HepG2 (cell line): Measurements from ENCODE around the gene ACP7. TPM values are rescaled to one million over a fixed set of nuclear protein-coding genes. Genes with fewer than 3 reads are reported as not detected.

ENCODE experiments used
- ATAC-seq: fragments of 200-7000 bp; cut with Tn5 transposase; 3 replicates; pipeline ENCODE4 v1.9.1; 2020; ENCODE audit warnings: mild to moderate bottlenecking, moderate library complexity
- BruUV-seq: library from RNA; stranded (reverse); fragments of 400-500 nt; replicated peaks from 2 replicates; lab custom pipeline; 2021; lab: Mats Ljungman, UMichigan
- CTCF ChIA-PET: fragments of 300-600 bp; formaldehyde crosslinking; extraction: SDS; loops from one replicate; lab custom pipeline; 2021; ENCODE audit warnings: low total read pairs, inconsistent platforms, low intra/inter-chr PET ratio; lab: Yijun Ruan, JAX
- POLR2A ChIA-PET: fragments of 350-600 bp; sonication (Branson Sonifier 250); formaldehyde crosslinking; loops from one replicate; lab custom pipeline; 2020; ENCODE audit warnings: antibody characterized with exemption, inconsistent platforms; lab: Yijun Ruan, JAX
- DNase-seq: peaks from one replicate; pipeline ENCODE4 v3.0.0-alpha.2; 2015; ENCODE audit warnings: low spot score
- FAIRE-seq: peaks from 3 replicates; lab custom pipeline; 2011; peaks lifted over from hg19 to GRCh38; lab: Jason Lieb, UNC
- H2AFZ ChIP-seq: one replicate; pipeline ENCODE4 v1.6.1; 2011; ENCODE audit warnings: low read length, inconsistent platforms
- H3K27ac ChIP-seq: fragments of 300-600 bp; 3 replicates; pipeline ENCODE4 v1.8.0; 2011; ENCODE audit warnings: mixed run types, mild to moderate bottlenecking, mixed read lengths, low read length, inconsistent platforms; ENCODE audit not compliant: insufficient read depth; ENCODE audit errors: extremely low read length
- H3K27me3 ChIP-seq, 2 experiments: fragments of 200-600 bp in 1 of 2; 2 replicates in 1 of 2; 3 replicates in 1 of 2; pipeline versions ENCODE4 v1.6.0 to v1.8.0; 2011; ENCODE audit warnings: low read length in 2 of 2, mild to moderate bottlenecking in 2 of 2, moderate library complexity in 2 of 2, inconsistent platforms in 1 of 2; ENCODE audit not compliant: insufficient read depth in 2 of 2, control insufficient read depth in 1 of 2
- H3K36me3 ChIP-seq, 2 experiments: fragments of 200-600 bp in 1 of 2; replicated peaks in 1 of 2; 2 replicates in 1 of 2; 3 replicates in 1 of 2; pipeline versions ENCODE4 v1.5.1 to v1.8.0; 2011; ENCODE audit warnings: low read length in 2 of 2, inconsistent platforms in 1 of 2; ENCODE audit not compliant: insufficient read depth in 2 of 2, control insufficient read depth in 1 of 2
- H3K4me1 ChIP-seq: 2 replicates; pipeline ENCODE4 v1.5.1; 2012; ENCODE audit warnings: low read length, inconsistent platforms; ENCODE audit not compliant: insufficient read depth
- H3K4me2 ChIP-seq: 2 replicates; pipeline ENCODE4 v1.6.0; 2011; ENCODE audit warnings: low read depth, low read length, inconsistent platforms
- H3K4me3 ChIP-seq, 3 experiments: fragments of 200-600 bp in 1 of 3; sonication (generic), shearing (Covaris generic) in 1 of 3; replicated peaks in 1 of 3; 2 replicates each; pipeline ENCODE4 v1.5.1; 2011 to 2016; ENCODE audit warnings: low read length in 3 of 3, inconsistent platforms in 2 of 3, low read depth in 2 of 3, mild to moderate bottlenecking in 2 of 3, control low read depth in 1 of 3, mixed read lengths in 1 of 3; ENCODE audit not compliant: insufficient read depth in 1 of 3
- H3K79me2 ChIP-seq: one replicate; pipeline ENCODE4 v1.6.1; 2011; ENCODE audit warnings: low read length, inconsistent platforms; ENCODE audit not compliant: insufficient read depth
- H3K9ac ChIP-seq: 2 replicates; pipeline ENCODE4 v1.6.0; 2011; ENCODE audit warnings: mild to moderate bottlenecking, low read depth, low read length, inconsistent platforms; ENCODE audit not compliant: insufficient read depth
- H3K9me3 ChIP-seq: 2 replicates; pipeline ENCODE4 v1.5.1; 2012; ENCODE audit warnings: mild to moderate bottlenecking, low read length
- H4K20me1 ChIP-seq: 2 replicates; pipeline ENCODE4 v1.6.0; 2011; ENCODE audit warnings: inconsistent platforms, mild to moderate bottlenecking, low read length, moderate library complexity; ENCODE audit not compliant: insufficient read depth
- BHLHE40 ChIP-seq: IDR thresholded peaks from 2 replicates; pipeline ENCODE4 v1.6.1; 2011; ENCODE audit warnings: low read length, improper control_type of control experiment
- CEBPG ChIP-seq: IDR thresholded peaks from 2 replicates; pipeline ENCODE4 v1.6.1; 2016
- CENPT ChIP-seq: sonication (generic); formaldehyde crosslinking; IDR thresholded peaks from 2 replicates; pipeline ENCODE4 v1.8.0; 2022; ENCODE audit warnings: low read depth, mild to moderate bottlenecking, moderate library complexity, missing genetic modification reagents
- ETS1 ChIP-seq: sonication (generic); formaldehyde crosslinking; IDR thresholded peaks from 2 replicates; pipeline ENCODE4 v1.4.0; 2020; ENCODE audit warnings: missing genetic modification reagents
- GFI1 ChIP-seq: sonication (generic); formaldehyde crosslinking; IDR thresholded peaks from 2 replicates; pipeline ENCODE4 v1.5.0; 2020; ENCODE audit warnings: missing genetic modification reagents, mild to moderate bottlenecking, borderline replicate concordance
- GPBP1L1 ChIP-seq: sonication (generic); formaldehyde crosslinking; IDR thresholded peaks from 2 replicates; pipeline ENCODE4 v1.5.0; 2020; ENCODE audit warnings: mild to moderate bottlenecking, missing genetic modification reagents
- MLX ChIP-seq: IDR thresholded peaks from 2 replicates; pipeline ENCODE4 v1.6.1; 2016
- PHF8 ChIP-seq: sonication (generic); formaldehyde crosslinking; IDR thresholded peaks from 2 replicates; pipeline ENCODE4 v1.5.0; 2020; ENCODE audit warnings: missing genetic modification reagents
- SNAI1 ChIP-seq: sonication (generic); formaldehyde crosslinking; IDR thresholded peaks from 2 replicates; pipeline ENCODE4 v1.5.0; 2020; ENCODE audit warnings: mild to moderate bottlenecking, missing genetic modification reagents, borderline replicate concordance
- TFDP1 ChIP-seq: IDR thresholded peaks from 2 replicates; pipeline ENCODE4 v1.6.1; 2016; ENCODE audit warnings: missing compliant biosample characterization, missing genetic modification reagents, borderline replicate concordance
- ZBTB10 ChIP-seq: sonication (generic); formaldehyde crosslinking; IDR thresholded peaks from 2 replicates; pipeline ENCODE4 v1.4.0; 2020; ENCODE audit warnings: missing genetic modification reagents, borderline replicate concordance
- ZNF234 ChIP-seq: sonication (generic); formaldehyde crosslinking; conservative IDR thresholded peaks from 2 replicates; pipeline ENCODE4 v1.5.1; 2020; ENCODE audit warnings: mild to moderate bottlenecking, missing genetic modification reagents
- ZNF382 ChIP-seq: sonication (generic); formaldehyde crosslinking; IDR thresholded peaks from 2 replicates; pipeline ENCODE4 v1.5.0; 2020; ENCODE audit warnings: missing genetic modification reagents, mild to moderate bottlenecking, borderline replicate concordance
- ZNF597 ChIP-seq: sonication (generic); formaldehyde crosslinking; IDR thresholded peaks from 2 replicates; pipeline ENCODE4 v1.5.0; 2020; ENCODE audit warnings: missing genetic modification reagents
- ZNF816 ChIP-seq: sonication (generic); formaldehyde crosslinking; IDR thresholded peaks from 2 replicates; pipeline ENCODE4 v1.8.0; 2022; ENCODE audit warnings: missing genetic modification reagents, mild to moderate bottlenecking, borderline replicate concordance
- WGBS: methylation state at CpG from one replicate; pipeline ENCODE4 v1.1.6; 2017; ENCODE audit warnings: low lambda C conversion rate; 5-methylcytosine and 5-hydroxymethylcytosine counted together
- in situ Hi-C: cut with HindIII; loops from 2 replicates; pipeline ENCODE4 v1.10.0; 2017; ENCODE audit warnings: low pct_unique_long_range_greater_than_20kb; ENCODE audit not compliant: extremely low pct_ligation_motif_present
- intact Hi-C: fragments of 100-400 bp; cut with micrococcal nuclease; formaldehyde crosslinking; loops from one replicate; pipeline ENCODE4 v1.10.0; 2022; ENCODE audit not compliant: unreplicated experiment
- polyA plus RNA-seq, 8 experiments: library from polyadenylated mRNA; depleted of rRNA in 3 of 8; stranded (reverse) in 7 of 8; unstranded in 1 of 8; fragments of >200 nt; fragmentation: Illumina TruSeq in 4 of 8; extraction: Trizol in 4 of 8; gene quantifications; 2 replicates each; pipeline versions ENCODE4 v1.2.1 to v1.2.3, GENCODE V29; 2011 to 2016; ENCODE audit warnings: low read depth in 4 of 8, missing spikeins in 1 of 8, mixed read lengths in 1 of 8; ENCODE audit not compliant: insufficient read depth in 1 of 8
- total RNA-seq, 5 experiments: library from RNA; depleted of rRNA; stranded (reverse); fragments of >200 nt; fragmentation: Illumina TruSeq; extraction: Trizol; gene quantifications; 2 replicates each; pipeline ENCODE4 v1.2.3, GENCODE V29; 2016; ENCODE audit warnings: low read depth in 1 of 5
- TF ChIP-seq, protein P1 (sequence below): sonication (generic); formaldehyde crosslinking; IDR thresholded peaks from 2 replicates; pipeline ENCODE4 v1.4.0; 2020; ENCODE audit warnings: missing genetic modification reagents

ACP7 gene
- total and polyA plus RNA-seq, 2 of the 13 experiments (the other 11 are each of a cell fraction or from before 2014, with no cell fraction given) = not detected

- H3K4me1 ChIP-seq = peaks cover 42% of the 10 kb centered on the region
- ChIA-PET CTCF (no interaction called here), POLR2A (no interaction called here)
- in situ Hi-C loops (no loop called here), intact Hi-C loops (no loop called here)
- FAIRE-seq (no peak), ATAC-seq (no peak), DNase-seq (no peak)
- peaks cover 5 to 11% of the 10 kb centered on the region in 2 experiments; a peak in 4 of 5 replicates for H3K36me3 ChIP-seq
- TF ChIP-seq ZNF597 (CRISPR knock-in tag) (no peak), GPBP1L1 (CRISPR knock-in tag) (no peak), MLX (CRISPR knock-in tag) (no peak), BHLHE40 (no peak), GFI1 (CRISPR knock-in tag) (no peak), ZNF382 (CRISPR knock-in tag) (no peak), ZNF234 (no peak), SNAI1 (CRISPR knock-in tag) (no peak), CEBPG (no peak), PHF8 (CRISPR knock-in tag) (no peak), ETS1 (CRISPR knock-in tag) (no peak), CENPT (CRISPR knock-in tag) (no peak), ZNF816 (CRISPR knock-in tag) (no peak), TFDP1 (CRISPR knock-in tag) (no peak), ZBTB10 (no peak)
- TF ChIP-seq, protein P1, sequence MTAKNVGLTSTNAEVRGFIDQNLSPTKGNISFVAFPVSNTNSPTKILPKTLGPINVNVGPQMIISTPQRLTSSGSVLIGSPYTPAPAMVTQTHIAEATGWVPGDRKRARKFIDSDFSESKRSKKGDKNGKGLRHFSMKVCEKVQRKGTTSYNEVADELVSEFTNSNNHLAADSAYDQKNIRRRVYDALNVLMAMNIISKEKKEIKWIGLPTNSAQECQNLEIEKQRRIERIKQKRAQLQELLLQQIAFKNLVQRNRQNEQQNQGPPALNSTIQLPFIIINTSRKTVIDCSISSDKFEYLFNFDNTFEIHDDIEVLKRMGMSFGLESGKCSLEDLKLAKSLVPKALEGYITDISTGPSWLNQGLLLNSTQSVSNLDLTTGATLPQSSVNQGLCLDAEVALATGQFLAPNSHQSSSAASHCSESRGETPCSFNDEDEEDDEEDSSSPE (CRISPR knock-in tag) = no peak
- no peak overlapping the region for H3K4me3 ChIP-seq
- no peaks in the 10 kb centered on the region for H3K27me3 ChIP-seq
- H3K4me2 ChIP-seq = no peak overlapping the region
- no TSS peak for BruUV-seq
- no peak overlapping the region for H3K9ac ChIP-seq
- no peak overlapping the region for H3K27ac ChIP-seq
- H4K20me1 ChIP-seq = peaks cover 9% of the 10 kb centered on the region
- 98% methylated on average over 10 of the region's 10 CpGs for WGBS
- peaks cover 47% of the 10 kb centered on the region for H3K79me2 ChIP-seq
- no peak overlapping the region for H2AFZ ChIP-seq
- no peaks in the 10 kb centered on the region for H3K9me3 ChIP-seq
Measured at GRCh38 chr19:39152066-39152465, 67.9 kb downstream of the ACP7 start.
